HG03469 (cell line): ENCODE data around the gene TUFT1.
A peak's percentile ranks its signal among the peaks of the same experiment; 100 is the strongest.
"Not testable (repeated sequence)": the region's sequence is repeated elsewhere in the genome, so short reads cannot be mapped to it uniquely, and the experiment has no call there.

Experiments used
- ATAC-seq: cut with Tn5 transposase; IDR thresholded peaks from one replicate; pipeline ENCODE4 v1.9.1; 2021; ENCODE audit warnings: mild to moderate bottlenecking, moderate library complexity, moderate number of reproducible peaks; ENCODE audit not compliant: unreplicated experiment

Gene TUFT1

GRCh38 chr1:151611832-151612500 lies 71.9 kb downstream of the TUFT1 start, which contains the start of gene SNX27:
Gene SNX27 (plus strand): TSS chr1:151612050. CDS start chr1:151612202, 152 bp downstream.
- ATAC-seq = peak; percentile 62

- no peak for ATAC-seq
These were observed 72.6 kb downstream of the TUFT1 start for GRCh38 chr1:151612501-151613281.

DNA sequence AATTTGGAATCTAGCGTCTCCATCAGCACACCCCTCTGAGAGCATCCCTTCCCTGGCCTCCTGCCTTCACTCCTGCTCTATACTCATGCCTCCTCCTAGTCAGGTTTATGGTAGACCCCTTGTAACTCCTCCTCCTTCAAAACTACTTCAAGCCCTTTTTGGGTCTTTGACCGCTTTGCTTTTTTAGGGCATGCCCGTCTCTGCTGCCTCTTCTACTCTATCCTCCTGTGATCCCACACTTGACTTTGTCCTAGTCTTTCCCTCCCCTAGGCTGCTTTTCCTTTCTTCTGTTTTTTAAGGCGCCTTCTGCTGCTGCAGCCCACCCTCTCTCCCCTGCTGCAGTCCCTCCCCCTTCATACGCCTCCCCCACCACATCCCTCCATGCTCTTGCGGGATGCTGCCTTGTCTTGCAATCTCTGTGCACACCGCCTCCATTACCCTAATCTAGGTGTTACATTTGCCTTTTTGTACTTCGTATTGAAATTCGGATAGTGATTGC lies 73.2 kb downstream of the TUFT1 start:
- no peak for ATAC-seq

GRCh38 chr1:151615711-151616504 lies 75.8 kb downstream of the TUFT1 start:
- no peak for ATAC-seq

DNA sequence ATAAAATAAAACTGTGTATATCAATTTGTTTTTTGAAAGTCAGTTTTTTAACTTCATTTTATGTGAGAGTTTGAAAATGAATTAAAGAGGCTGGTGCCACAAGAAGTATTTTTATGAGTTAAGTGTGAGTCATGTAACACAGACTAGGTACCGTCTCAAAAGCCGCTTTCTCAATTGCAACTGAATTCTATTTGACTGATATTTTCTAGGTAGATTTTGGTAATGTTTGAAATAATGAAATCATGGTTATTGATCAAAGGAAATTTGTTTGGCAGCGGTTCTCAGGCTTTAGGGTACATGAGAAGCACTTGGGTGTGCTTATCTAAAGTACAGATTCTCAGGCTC lies 76.4 kb downstream of the TUFT1 start:
- ATAC-seq = no peak

DNA sequence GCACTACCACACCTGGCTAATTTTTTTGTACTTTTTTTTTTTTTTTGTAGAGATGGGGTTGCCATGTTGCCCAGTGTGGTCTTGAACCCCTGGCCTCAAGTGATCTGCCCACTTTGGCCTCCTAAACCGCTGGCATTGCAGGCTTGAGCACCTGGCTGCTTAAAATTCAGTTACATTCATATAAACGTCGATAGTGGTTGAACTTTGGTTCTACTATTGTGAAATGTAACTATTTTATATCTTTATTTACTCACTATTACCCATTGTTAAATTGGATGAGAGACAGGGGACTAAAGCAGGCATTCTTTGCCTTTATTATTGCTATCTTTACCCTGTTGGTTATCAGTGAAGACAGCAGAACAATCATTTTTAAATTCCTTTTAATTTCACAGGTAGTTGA lies 77.9 kb downstream of the TUFT1 start:
- ATAC-seq = no peak

DNA sequence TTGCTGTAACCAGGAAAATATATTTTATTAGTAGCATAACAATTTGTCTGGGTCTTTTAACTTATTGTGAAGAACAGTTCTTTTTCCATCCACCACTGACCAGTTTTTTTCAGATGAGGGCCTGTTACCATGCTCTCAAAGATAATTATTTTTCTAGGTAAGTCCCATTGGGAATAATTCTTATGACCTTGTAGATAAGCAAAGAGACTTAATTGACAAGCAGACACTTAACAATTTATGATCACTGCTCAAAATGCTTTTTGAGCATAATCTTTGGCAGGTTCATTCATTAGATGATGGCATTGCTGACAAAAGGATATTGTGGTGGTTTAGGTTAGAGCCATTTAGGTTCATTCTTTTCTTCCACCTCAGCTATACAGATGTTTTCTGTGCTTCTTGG lies 78.4 kb downstream of the TUFT1 start:
- no peak for ATAC-seq

DNA sequence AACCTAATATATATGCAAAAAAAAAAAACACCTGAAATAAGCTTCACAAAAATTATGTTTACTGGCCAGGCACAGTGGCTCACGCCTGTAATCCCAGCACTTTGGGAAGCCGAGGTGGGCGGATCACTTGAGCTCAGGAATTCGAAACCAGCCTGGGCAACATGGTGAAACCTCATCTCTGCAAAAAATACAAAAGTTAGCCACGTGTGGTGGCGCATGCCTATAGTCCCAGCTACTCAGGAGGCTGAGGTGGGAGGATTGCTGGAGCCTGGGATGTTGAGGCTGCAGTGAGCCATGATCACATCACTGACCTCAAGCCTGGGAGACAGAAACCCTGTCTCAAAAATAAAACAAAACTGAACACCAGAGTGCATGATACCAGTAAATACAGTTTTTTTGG lies 78.9 kb downstream of the TUFT1 start:
- not testable (repeated sequence) for ATAC-seq

- no peak for ATAC-seq
These were observed 79.5 kb downstream of the TUFT1 start for GRCh38 chr1:151619489-151620093.

- ATAC-seq = no peak
These were observed 80.2 kb downstream of the TUFT1 start for GRCh38 chr1:151620286-151620685.

DNA sequence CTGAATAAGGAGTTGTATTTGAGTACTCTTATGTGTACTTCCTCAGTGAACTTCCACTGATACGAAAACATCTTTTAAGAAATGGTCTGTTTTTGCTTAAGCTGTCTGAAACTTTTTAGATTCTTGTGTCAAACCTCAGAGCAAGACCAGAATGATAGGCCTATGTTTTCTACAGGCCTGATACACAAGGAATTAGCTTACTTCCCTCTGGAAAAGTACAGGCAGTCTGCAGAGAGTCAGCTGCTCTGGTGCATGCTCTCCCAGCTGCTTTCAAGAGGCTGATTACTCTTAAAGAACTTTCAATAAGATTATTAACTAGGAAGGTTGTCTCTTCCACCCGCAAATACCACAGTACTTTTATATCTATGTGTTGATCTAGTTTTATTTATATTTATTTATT lies 81.2 kb downstream of the TUFT1 start:
- ATAC-seq = no peak

- ATAC-seq = no peak
These were observed 84.7 kb downstream of the TUFT1 start for GRCh38 chr1:151624783-151625182.

DNA sequence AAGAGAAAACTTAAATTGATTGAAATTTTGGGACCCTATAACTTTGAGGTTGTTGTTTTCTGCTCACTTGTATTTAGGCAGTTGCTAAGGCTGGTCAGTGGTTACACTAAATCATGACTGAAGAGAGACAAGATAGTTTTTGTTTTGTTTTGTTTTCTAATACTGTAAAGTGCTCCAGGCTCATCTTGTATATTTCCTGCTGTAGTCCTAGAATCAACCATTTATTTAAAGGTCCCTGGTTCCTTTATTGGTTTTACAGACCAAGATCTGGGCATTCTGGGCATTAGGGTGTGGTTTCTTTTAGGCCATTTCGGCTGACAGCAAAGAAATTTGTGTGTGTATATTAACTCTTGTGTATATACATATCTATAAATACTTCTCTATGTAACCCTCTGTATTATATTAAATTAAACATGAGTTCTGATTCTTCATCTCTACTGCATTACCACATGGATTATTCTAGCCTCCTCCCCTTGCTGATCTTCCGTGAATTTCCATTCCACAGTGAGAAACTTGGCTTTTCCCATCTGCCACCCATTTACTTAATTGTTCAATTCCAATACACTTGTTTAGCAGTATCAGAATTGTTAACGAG lies 86.7 kb downstream of the TUFT1 start:
- no peak for ATAC-seq

DNA sequence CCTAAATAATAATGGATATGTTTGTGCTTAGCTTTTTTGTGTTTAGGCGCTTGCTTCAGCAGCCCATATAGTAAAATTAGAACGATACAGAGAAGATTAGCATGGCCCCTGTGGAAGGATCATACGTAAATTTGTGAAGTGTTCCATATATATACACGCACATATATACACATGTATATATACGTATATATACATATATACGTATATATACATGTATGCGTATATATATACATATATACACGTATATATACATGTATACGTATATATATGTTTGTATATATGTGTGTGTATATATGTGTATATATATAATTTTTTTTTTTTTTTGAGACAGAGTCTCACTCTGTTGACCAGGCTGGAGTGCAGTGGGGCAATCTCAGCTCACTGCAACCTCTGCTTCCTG lies 89.2 kb downstream of the TUFT1 start:
- ATAC-seq = no peak
